DMS79 treated with DMSO at 0.1 percent for 48 hours (cell line): Measurements from ENCODE around the gene VEPH1.

ENCODE experiments used
- DNase-seq: peaks from one replicate; lab custom pipeline; 2025; lab: John Stamatoyannopoulos, UW

VEPH1 gene

DNA sequence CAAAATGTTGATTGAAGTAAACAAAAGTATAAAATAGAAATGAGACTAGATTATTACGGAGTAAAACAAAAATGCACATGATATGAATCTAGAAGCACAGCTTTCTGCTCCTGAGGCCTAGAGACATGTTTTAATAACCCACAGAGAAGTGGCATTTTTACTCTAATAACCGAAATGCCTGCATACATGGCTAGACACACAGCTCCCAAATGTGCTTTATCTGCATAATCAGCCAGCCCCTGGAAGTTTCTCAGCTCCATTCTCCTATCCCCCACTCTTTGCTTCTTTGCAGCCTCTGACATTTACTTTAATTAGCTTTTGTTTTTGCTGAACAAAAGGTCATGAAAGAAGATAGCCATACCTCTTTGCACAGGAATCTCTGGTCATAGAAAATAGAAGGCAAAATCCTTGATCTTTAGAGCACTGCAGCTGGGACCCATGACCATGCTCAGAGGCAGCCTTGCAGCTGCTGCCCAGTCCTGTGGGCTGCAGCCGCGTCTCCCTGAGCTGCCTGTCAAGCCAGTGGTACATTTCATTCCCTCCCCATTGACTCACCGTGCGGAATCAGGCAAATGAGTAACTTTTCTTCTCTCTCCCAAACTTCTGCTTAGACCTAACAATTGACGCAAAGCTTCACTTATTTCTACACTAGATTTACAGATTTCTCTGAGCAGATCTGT is at the start of gene VEPH1:
Gene VEPH1 (minus strand): TSS at position 501 of the 680 bp plus-strand sequence. CDS start 8,067 bp downstream, outside the sequence.
- DNase-seq, result no peak

DNA sequence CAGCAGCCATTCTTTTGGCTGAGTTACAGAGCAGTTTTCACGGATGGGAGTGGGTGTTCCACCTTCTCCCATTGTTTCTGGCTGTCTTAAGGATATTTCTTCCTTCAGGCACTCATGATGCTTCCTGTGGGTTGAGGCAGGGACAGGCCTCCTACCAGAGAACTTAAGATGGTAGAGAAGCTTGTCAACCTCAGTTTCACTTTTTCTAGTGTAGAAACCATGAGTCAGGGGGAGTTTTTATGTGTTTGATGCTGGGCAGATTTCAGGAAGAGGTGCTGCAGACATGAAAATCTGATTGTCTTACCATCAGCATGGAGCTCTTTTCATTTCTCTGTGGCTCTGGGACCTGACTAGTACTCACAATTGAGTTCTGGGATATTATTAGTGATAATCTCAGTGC is 48.7 kb upstream of the VEPH1 start:
- no peak for DNase-seq

GRCh38 chr3:157549498-157549897 is 46.3 kb upstream of the VEPH1 start:
- DNase-seq, result no peak

GRCh38 chr3:157544501-157545130 is 41.4 kb upstream of the VEPH1 start:
- no peak for DNase-seq

- DNase-seq, result no peak
These were observed 40.4 kb upstream of the VEPH1 start for GRCh38 chr3:157543501-157544035.

GRCh38 chr3:157542711-157543500 is 39.7 kb upstream of the VEPH1 start:
- no peak for DNase-seq

DNA sequence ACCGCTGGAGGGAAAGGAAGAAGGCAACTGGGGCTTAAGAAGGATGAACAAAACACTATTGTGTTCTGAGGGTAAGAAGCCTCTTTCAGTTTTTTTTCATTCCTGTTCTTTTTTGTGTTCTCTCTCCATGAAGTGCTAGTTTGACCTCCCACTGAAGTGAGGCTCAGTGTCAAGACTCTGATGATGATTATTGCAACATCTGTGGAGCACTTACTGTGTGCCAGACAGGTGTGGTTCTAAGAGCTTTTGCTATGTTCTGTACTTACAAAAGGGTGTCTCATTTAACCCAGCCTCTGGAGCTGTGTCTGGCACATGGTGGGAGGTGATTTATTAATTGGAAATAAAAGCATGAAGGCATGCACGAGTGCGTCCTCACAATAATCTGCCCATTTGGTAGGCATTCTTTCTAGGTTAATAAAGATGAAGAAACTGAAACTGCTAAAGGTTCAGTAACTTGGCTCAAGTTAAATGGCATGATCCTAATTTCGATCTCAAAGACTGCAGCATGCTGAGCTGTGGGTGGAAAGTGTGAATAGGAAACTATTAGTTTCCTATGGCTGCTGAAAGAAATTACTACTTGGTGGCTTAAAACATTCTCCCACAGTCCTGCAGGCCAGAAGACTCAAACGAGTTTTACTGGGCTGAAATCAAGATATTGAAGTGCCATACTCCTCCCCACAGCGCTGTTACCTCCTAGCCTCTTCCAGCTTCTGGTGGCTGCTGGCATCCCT is 38.5 kb upstream of the VEPH1 start:
- DNase-seq, result no peak

- DNase-seq, result no peak
These were observed 37.4 kb upstream of the VEPH1 start for GRCh38 chr3:157540656-157541055.

DNA sequence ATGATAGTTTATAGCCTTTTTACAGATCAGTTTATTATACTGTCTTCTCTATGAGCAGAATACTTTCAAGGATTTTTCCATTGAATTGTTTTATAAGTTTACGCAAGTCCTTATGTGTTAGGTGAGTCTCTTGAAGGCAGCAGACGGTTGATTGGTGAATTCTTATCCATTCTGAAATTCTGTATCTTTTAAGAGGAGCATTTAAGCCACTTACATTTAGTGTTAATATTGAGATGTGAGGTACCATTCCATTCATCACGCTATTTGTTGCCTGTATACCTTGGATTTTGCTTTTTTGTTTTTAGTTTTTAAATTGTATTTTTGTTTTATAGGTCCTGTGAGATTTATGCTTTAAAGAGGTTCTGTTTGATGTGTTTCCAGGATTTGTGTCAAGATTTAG is 32.5 kb upstream of the VEPH1 start:
- no peak for DNase-seq

DNA sequence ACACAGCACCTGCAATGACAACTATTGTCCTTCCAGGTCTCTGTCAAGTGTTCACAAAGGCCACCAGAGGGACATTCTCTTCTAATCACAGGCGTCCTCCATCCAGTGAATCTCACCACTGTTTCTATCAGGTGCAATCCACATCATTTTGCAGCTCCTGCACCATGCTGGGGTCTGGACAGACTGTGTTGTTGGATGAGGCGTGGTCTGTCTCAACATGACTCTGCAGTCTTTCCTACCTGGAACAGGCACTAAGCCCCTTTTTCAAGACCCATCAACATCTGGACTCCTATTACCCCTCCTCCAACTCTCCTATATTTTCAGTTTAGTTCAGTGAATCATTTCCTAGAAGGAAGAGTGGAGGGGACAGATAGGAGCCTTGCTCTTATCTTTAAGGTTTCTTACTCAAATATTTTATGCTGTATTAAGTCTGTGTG is 31.5 kb upstream of the VEPH1 start:
- no peak for DNase-seq

- DNase-seq, result no peak
These were observed 30.3 kb upstream of the VEPH1 start for GRCh38 chr3:157533298-157534070.

- peak; percentile 27 for DNase-seq
These were observed 29.5 kb upstream of the VEPH1 start for GRCh38 chr3:157532529-157533297.

GRCh38 chr3:157531771-157532170 is 28.6 kb upstream of the VEPH1 start:
- no peak for DNase-seq

GRCh38 chr3:157531301-157531660 is 28.1 kb upstream of the VEPH1 start:
- DNase-seq, result no peak

DNA sequence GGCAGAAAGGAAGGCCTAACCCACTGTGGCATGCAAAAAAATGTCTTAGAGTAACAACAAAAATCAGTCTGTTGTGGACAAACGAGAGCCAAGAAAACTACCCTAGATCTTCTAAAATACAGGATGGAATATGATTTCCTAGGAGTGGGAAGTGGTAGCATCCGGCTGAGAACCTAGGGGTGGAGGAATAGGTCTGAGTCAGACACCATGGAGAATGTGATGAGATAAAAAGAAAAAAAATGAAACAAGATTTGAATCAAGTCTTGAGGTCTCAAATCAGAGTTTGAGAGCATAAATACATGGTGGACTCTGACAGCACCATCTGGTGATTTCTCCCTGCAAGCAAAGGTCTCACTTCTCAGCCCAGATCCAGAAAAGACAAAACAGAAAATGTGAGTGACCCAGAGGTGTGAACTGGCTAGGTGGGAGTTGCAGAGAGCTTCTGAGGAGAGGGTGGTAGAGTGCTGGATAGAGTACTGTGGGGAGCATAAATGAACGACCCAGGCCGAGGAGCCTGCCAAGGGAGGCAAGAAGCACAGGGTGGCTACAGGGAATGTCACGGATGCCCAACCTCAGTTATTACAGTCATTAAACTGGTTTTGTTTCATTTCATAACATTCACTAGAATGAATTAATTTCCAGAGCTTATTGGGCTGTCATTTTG is 27.6 kb upstream of the VEPH1 start:
- no peak for DNase-seq

GRCh38 chr3:157529751-157530150 is 26.5 kb upstream of the VEPH1 start:
- no peak for DNase-seq

GRCh38 chr3:157529085-157529484 is 25.9 kb upstream of the VEPH1 start:
- DNase-seq, result no peak

DNA sequence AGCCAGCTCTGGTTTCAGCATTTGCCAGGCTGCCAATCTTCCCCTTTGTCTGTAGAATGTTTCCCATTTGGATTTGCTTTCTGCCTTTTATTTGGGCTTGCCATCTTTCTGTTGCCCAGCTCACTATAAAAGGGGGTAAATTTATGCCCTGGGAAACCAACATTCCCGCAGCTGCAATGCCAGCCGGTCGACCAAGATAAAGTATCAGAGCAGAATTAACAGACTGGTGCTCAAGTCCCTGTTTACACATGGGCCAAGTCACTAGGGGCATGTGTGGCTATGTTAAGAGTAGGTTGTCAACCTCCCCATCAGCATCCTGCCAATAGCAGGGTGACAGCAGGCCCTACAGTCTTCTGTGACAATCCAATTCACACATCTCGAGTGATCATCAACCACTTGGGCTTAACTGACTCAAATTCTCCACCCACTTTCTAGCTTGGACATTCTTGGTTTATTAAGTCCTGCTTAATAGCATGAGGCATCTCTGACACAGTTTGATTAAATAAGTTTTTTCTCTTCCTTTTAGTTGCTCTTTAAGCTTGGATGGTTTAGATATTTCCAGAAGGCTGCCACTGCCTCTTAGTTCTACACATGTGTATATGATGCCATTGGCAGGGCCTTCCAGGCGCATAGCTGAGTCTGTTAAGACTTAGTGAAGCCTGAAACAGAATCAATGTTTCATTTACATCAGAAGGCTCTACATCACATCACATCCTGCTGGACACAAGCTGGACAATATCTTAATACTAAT is 24.1 kb upstream of the VEPH1 start:
- DNase-seq, result no peak

GRCh38 chr3:157526036-157526435 is 22.8 kb upstream of the VEPH1 start:
- no peak for DNase-seq
